GM21717 (cell line): ENCODE measurements around the gene GABBR2.

ENCODE experiments used
- ATAC-seq: cut with Tn5 transposase; IDR thresholded peaks from one replicate; pipeline ENCODE4 v1.9.1; 2021; ENCODE audit warnings: mild to moderate bottlenecking, moderate library complexity; ENCODE audit not compliant: unreplicated experiment

The GABBR2 gene

DNA sequence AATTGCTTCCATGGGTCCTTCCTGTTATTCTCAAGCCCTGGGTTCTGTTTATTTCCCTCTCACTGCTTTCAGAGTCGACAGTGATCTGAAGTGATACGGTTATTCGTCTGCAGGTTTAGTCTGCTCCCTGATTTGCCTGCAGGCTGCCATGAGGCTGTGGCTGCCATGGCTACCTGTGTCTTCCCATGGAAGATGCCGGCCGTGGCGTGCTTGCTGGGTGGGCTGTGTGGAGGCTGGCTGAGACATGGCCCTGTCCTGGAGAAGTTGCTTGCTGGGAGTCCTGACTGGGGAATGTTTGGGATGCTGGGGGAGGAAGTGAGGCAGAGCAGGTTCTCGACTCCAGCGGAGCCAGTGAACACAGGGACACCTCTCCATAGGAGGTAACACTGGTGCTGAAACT is 349.2 kb downstream of the GABBR2 start:
- no peak for ATAC-seq

DNA sequence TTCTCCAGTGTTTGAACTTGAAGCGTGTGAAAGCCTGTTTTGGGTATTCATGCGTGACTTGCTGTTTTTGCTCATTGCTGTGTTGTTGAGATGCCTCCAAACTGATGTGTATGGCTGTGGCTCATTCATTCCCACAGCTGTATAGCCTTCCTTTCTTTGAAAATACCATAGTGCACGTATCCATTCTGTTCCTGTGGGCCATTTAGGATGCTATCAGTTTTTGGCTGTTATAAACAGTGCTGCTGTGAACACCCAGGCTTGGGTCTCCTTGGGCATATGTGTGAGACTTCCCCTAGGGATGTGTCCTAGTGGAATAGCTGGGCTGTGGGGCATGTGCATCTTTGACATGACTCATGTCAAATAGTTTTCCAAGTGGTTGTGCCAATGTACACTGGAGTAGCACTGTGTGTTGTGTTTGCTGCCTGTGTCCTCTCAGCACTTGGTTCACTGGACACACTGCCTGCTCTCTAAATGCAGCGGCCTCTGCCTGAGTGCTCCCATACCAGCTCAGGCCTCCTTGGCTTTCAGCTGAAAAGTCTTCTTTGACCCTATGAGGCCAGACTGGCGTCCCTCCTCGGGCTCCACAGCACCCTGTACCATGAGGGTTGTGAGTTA is 350.7 kb downstream of the GABBR2 start:
- ATAC-seq: no peak

- ATAC-seq: no peak
Measured at GRCh38 chr9:98356953-98357690, 351.6 kb downstream of the GABBR2 start.

DNA sequence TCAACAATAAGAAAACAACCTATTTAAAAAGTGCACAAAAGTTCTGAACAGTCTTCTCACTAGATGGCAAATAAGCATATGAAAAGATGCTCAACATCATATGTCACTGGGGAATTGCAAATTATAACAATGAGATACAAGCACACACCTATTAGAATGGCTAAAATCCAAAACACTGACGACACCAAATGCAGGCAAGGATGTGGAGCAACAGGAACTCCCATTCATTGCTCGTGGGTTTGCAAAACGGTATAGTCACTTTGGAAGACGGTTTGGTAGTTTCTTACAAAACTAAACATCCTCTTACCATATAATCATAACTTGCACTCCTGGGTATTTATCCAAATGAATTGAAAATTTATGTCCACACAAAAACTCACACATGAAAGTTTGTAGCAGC is 352.4 kb downstream of the GABBR2 start:
- no peak for ATAC-seq

- no peak for ATAC-seq
Measured at GRCh38 chr9:98351370-98351769, 357.4 kb downstream of the GABBR2 start.

DNA sequence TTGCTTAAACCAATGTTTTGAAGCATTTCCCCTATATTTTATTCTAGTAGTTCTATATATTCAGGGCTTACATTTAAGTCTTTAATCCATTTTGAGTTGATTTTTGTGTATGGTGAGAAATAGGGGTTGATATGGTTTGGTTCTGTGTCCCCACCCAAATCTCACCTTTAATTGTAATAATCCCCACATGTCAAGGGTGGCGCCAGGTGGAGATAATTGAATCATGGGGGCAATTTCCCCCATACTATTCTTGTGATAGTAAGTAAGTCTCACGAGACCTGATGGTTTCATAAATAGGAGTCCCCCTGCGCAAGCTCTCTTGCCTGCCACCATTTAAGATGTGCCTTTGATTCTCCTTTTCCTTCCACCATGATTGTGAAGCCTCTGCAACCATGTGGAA is 361.1 kb downstream of the GABBR2 start:
- ATAC-seq: no peak

- no peak for ATAC-seq
Measured at GRCh38 chr9:98345011-98345410, 363.7 kb downstream of the GABBR2 start.

GRCh38 chr9:98344581-98344980 is 364.2 kb downstream of the GABBR2 start:
- no peak for ATAC-seq

DNA sequence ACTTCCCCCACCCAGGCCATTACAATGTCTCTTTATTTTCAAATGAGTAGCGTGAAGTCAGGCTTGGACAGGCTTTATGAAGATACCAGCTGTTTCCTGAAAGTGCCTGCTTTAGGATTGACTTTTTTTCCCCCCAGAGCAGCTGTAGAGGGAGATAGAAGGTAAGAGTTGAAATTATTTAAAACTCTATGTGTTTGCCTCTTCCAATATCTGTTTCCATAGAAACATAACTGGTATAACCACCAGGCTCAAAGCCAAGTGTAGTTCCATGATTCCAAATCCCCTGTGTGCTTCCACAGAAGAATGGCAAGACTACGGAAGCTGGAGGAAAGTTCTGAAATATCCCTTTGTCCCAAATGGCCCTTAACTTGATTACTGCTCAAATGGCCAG is 365.9 kb downstream of the GABBR2 start:
- no peak for ATAC-seq

DNA sequence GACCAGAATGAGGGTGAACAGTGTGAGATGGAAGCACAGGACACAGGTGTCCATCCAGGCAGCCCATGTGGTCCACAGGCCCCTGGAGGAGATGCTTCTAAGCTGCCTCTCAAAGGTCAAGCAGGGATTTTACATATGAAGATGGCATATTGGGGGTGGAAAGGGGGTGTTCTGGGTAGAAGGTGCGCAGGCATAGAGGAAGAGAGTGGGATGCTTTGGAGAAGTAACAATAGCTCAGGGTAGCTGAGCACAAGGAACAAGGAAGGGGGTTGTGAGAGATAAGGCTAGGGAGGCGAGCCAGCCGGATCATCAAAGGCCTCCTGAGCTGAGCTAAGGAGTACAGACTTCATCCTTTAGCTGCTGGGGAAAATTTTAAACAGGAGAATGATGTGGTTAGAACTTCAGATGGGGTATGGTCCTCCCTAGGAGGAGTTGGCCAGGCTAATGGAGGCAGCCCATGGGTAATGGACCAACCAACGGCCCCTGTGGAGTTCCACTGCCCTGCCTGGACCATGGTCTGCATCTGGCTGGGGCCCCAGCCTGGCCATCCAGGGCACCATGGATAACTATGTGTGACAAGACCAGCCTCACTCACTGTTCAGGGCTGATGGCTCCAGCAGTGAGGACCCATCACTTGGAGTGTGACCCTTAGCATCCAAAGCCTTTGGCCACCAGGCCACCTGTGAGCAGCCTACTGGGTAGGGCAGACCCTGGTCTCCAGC is 366.5 kb downstream of the GABBR2 start:
- no peak for ATAC-seq

GRCh38 chr9:98341157-98342097 is 367.3 kb downstream of the GABBR2 start:
- ATAC-seq: no peak

DNA sequence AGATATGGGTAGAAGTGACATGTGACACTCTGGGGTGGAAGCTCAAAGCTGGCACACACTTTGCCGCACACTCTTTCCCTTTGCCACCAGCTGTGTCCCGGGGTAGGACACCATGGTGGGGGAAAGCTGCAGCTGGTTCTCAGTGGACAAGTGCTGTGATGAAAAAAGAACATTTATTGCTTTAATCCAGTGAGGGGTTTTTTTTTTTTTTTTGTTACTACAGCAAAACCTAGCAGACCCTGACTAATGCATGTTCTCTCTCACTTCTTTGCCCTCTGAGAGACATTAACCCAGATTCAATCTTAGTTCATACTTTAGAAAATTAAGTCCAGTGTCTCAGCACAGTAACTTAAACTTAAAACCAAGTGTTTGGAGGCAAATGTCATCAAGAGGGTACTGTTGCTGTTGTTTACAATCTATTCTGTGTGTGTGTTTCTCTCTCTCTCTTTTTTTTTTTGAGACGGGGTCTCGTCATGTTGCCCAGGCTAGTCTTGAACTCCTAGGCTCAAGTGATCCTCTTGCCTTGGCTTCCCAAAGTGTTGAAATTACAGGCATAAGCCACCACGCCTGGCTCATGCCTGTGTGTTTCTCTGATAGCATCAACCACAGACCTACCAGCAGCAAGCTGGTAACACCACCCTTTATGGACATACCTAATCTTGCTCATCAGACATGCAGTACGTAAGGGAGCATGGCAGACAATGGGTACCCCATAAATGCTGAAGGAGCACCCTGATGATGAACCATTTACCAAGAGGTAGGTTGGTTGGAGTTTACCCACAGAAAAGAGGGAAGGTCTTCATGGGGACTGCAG is 368.5 kb downstream of the GABBR2 start:
- ATAC-seq: no peak

DNA sequence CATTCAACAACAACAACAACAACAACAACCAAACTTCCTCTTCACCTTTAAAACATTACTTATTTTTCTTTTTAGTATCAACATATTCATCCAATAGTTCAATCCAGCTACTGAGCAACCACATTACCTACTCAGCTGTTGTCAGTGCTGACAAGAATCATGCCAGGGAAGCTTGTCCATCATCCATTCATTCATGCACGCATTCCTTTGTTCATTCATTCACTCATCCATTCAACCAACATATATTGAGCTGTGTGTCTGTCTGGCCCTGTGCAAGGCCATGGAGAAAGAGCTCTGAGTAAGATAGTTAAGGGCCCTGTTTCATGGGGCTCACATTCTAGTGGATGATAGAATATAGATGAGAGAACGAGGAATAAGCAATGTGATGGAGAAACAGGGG is 373.1 kb downstream of the GABBR2 start:
- ATAC-seq: no peak

DNA sequence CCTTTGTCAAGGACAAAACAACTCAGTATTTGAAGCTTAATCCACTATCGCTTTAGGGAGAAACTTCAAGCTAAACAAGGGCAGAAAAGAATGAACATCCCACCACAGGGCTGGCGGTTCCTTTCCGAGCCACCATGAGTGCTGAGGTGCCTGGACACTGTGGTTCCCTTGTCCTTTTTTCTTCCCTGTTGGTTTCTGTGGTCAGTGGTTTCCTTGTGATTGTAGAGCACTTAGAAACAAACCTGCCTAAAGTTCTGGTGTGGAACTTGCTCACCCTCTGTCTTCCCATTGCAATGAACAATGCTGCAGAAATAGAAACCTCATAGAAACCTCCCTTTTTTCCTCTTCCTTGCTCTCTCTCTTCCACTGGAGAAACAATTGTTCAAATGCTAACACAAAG is 373.9 kb downstream of the GABBR2 start:
- ATAC-seq: no peak

DNA sequence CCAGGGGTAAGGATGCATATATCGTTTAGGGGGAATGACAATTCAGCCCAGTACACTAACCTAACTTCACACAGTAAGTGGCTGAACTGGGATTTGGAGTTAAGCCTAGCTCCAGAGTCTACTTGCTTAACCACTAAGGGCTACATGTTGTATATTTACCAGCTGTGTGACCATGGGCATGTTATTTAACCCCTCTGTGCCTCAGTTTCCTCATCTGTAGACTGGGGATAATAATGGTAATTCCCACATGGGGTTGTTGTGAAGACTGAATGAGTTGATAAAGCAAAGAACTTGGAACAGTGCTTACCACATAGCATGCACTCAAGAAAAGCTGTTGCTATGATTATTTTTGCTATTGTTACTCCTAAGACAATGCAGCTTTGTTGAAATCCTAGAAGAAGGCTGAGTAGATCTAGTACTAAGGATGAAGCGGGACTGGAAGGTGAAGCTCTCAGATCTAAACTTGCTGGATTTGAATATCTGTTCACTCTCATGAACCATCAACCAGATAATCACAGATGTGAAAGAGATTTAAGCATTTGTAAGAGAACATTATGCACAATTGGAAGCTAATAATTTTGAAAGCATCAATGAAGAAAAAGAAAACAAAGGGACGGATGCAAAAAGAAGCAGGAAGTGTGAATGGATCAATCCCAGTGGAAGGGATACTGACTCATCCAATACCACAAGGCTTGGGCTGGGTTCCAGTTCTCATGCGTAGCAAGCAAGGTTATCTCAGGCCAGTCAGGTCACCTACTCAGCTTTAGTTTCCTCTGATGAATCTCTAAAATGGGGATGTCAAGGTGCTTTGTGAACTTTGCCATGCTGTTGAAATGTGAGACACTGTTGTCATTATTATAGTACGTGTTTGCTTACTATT is 374.8 kb downstream of the GABBR2 start:
- no peak for ATAC-seq

GRCh38 chr9:98332405-98332831 is 376.3 kb downstream of the GABBR2 start:
- no peak for ATAC-seq

DNA sequence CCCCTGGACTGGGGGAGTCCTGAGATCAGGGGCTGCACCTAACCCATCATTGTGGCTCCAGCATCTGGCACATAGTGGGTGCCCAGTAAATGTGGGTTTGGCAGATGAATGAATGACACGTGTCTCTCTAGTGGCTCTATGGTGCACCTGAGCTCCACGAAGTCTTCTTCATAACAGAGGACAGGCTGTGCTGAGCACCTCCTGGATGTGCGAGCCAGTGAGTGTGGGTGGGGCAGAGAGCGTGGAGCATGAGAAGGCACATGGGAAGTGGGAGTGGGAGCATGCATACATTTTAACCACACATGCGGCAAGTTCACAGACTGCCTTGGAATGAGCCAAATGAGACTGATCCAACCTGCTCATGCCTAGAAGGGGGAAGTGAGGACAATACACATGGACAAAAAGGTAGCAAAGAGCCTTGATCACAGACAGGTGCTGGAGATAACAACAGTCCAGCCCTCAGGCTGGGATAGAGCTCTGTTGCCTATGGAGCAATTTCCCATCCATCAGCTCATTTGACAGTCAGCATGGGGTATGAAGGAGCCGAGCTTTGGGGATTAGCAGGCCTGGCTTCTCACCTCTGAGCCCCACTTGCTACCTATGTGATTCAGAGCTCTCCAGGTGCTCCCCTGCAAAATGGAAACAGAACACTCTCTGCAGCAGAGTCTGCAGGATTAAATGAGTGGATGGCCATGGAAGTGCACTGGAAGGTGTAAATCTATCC is 377.0 kb downstream of the GABBR2 start:
- no peak for ATAC-seq

DNA sequence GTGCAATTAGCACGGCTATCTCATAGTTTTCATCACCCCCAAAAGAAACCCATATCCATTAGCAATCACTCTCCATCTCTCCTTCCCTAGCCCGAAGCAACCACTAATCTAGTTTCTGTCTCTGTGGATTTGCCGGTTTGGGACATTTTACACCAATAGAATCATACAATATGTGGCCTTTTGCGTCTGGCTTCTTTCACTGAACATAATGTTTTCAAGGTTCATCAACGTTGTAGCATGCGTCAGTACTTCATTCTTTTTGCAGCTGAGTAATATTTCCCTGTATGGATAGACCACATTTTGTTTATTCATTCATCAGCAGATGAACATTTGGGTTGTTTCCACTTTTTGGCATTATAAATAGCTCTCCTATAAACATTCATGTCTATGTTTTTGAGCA is 377.9 kb downstream of the GABBR2 start:
- ATAC-seq: no peak

GRCh38 chr9:98329904-98330303 is 378.8 kb downstream of the GABBR2 start:
- no peak for ATAC-seq
